HG03520 (cell line): ENCODE measurements around the gene REC8.

ENCODE experiments used
- ATAC-seq: cut with Tn5 transposase; IDR thresholded peaks from one replicate; pipeline ENCODE4 v1.9.1; 2021; ENCODE audit warnings: mild to moderate bottlenecking, moderate library complexity; ENCODE audit not compliant: unreplicated experiment

REC8 gene

DNA sequence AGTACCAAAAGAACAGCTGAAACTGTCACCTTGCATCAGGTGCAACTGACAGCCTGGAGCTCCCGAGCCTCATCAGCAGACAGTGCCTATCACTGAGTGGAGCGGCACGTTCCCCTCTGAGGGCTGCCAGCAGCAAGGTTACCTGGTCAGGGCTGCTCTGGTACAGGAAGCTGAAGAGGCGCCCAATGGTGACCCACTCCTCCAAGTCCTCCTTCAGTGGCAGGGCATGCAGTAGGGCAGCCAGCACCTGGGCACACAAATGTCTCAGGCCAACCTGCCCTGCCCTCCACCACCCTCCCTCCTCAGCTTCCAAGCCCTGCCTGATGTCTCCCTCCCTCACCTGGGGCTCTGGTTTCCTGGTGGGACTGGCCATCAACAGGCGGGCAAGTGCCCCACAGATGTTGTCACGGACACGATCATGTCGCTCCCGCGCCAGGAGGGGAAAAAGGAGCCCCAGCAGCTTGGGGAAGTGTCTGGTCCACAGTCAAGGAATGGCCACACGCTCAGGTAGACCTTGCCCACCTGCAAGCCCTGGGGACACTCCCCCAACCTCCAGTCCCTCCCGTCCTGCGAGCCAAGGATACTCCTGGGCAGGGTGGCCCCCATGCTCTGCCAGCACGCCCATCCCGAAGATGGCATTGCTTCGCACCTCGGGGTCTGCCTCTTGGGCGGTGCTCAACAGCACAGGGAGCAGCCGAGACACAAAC is 9.6 kb downstream of the REC8 start:
- no peak for ATAC-seq

DNA sequence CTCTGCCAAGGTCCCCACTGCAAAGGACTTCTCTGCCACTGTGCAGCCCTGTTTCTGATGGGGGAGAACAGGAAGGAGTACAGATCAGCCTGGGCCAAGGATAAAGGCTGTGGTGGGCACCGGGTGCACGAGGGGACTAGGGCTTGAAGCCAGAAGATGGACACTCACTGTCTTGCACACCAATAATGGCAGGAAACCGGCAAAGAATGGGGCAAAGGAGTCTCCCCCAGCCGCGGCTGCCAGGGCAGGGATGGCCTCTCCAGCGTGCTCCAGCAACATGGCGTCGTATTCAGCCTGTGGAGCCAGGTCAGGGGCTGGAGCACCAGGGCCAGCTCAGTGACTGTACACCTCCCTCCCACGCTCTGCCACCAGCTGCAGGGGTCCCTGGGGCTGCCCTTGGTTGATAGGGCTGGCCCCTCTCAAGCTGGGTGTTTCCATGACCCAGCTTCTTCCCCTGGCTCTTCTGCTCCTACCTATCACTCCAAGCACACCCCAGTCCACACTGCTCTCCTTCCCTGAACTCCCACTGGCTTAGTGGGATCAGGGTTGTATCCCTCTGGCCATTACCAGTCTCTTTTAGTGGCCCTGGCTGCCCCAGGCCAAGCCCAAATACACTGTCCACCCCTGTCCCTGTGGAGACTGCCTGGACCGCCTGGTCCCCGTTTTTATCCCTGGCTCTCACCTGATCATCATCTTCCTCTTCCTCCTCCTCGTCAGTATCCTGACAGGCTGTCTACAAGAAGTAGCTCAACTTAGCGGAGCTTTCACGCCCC is 10.4 kb downstream of the REC8 start:
- ATAC-seq = no peak

DNA sequence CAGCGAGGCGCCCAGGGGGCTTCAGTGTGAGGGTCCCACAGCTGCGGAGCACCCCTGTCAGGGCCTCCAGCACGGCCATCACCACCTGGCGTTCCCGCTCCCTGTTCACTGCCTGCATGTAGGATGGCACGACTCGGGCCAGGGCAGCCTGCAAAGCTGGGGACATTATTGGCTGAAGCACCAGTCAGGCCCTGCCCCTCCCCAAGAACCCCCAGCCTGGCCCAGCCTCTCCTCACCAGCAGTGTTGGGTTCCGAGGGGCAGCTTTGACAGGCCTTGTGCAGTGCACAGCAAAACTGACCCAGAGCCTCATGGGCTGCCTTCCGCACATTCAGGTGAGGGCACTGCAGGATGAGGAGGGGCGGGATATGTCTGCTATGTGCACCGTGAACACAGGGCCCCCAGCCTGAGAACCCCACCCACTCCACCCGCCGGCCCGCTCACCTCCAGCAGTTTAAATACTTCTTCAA is 11.2 kb downstream of the REC8 start:
- ATAC-seq = no peak

DNA sequence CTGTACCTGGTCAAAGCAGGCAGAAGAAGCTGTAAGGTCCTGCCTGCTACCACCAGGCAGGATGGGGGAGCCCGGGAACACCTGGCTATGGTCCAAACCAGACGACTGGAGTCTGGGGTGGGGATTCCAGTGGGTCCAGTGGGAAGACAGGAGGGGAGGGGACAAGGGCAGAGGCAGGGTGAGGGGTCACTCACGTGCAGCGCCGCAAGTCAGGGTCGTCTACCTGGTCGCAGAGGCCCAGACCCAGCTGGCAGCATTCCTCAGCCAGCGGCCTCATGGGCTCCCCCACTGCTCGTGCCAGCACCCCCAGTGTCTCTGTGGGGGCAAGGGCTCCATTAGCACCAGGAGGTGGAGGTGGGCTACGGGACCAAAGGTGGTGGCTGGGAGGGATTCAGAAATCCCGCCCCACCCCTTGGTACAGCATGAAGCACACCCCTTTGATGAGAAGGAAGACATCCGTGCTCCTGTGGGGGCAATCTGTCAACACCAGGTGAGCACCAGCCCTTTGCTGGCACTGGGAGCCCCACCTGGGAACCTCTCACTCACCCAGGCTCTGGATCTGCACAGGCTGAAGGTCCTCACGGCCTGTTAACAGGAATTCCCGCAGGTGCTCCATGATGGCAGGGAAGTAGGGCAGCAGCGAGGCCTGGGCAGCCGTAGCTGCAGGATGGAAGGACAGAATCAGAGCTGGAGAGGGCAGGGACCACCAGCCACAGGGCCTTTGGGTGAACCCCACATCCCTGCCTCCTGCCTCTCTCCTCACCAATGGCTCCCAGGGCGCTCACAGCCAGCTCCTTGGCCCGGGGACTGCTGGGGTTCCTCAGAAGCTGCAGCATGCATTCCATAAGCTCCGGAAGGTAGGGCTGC is 12.5 kb downstream of the REC8 start:
- no peak for ATAC-seq

DNA sequence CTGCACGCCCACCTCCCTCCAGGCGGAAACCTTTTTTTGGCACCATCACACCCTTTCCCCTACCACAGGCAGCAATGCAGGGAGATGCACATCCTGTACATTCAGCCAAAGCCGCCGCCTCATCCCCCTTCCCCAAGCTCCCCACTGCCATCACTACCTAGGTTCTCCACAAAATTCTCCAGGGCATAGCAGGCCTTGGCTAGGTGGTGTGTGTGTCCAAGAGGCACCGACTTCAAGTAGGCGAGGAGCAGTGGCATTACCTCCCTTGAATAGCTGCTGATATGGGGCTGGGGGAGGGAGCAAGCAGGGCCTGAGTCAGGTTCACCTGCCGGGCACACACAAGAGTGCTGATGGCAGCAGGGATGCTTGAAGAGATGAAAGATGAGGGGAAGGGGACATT is 13.1 kb downstream of the REC8 start:
- ATAC-seq = no peak

DNA sequence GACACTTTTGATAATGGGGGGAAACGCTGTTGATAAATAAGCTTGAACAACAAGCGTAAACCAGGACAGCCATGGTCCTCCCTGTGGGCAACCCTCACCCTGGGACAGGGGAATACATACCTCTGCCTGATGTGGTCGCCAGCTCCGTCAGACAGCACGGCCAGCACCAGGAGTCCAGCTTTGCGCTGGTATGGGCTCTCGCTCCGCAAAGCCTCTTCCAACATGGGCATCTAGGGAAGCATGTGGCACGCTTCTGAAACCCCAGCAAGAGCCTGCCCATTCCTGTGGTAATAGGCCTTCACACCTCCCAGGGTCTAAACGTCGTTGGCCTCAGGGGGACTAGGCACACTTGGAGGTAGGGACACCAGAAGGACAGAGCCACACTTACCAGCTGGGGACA is 13.9 kb downstream of the REC8 start:
- no peak for ATAC-seq

DNA sequence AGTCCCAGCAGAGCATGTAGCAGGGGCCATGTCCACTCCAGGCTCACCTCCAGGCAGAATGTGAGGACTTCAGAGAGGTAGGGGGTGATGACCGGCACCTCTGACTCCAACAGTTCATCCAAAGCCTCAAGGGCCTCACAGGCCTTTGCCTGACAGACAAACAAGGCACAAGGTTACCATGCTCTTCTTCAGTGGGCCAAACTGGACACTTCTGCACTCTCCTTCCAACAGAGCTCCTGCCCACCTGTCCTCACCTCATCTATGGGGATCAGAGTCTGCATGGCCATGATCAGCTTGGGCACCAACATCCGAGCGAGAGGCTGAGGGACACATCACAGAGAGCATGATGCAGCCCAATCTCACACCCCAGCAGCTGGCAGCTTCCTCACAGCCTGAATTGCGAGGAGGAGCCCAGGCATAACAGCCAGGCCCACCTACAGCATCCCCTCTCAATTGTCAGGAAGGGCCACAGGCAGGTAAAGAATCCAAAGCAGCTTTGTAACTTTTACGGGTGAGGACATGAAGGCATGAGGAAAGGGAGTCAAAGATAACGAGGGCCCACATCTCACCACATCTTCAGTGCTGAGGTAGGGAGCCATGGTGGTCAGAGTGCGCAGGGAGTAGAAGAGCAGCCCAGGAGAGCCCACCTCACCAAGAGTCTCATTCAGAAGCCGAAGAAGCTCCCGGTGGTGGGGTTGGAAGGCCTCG is 15.1 kb downstream of the REC8 start:
- ATAC-seq = no peak

DNA sequence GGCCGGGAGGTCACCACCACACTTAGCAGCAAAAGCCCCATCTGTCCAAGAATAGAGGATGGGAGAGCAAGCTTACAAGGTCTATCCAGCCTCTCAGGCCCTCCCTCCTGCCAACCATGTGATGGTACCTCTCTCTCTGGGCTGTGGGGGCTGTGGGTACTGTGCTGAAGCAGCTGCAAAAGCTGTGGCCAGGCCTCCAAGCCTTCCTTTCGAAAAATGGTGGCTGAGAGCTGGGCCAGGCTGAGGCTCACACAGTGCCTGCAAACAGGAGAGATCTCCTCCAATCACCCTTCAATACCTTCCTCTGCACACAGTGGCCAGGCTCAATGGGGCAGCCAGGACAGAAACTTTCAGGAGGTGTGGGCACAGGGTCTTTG is 15.6 kb downstream of the REC8 start:
- no peak for ATAC-seq

DNA sequence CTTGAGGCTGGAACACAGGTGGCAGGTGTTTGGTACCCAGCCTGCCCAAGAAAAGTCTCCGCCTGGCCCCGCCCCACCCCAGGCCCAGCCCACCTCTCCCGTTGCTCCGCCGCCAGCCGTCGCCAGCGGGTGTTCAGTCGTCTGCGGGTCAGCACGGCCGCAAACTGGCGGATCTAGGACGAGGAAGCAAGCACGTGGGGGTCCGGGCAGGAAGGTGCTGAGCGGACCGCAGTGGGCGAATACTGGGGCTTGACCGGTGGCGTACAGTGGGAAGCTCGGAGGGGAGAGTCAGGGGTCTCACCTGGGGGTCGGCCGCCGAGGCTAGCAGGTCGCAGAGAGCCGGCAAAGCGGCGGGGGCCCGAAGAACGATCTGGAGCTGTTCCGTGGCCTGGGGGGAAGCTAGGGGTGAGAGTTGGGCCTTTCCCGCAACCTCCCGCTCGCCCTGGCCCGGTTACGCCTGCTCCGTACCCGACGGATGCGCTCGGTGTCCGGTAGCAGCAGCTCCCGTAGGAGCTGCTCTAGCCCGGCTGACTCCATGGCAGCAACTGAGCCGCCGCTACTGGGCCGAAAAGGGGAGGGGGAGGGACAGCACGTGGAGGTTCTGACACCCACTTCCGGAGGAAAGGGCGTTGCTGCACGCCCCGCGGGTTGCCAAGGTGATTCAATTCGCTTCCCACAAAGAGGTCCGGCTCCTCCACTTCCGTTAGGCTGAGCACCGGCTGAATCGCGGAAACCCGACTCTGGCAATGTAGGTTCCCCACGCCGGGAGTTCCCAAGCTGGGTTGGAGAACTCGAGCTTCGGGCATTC is 16.6 kb downstream of the REC8 start, which contains the start of gene IPO4:
Gene IPO4, minus strand, starts transcription at position 566 of the 808 bp plus-strand sequence. Its CDS starts 29 bp downstream, at position 537.
- ATAC-seq = peak; percentile 85

DNA sequence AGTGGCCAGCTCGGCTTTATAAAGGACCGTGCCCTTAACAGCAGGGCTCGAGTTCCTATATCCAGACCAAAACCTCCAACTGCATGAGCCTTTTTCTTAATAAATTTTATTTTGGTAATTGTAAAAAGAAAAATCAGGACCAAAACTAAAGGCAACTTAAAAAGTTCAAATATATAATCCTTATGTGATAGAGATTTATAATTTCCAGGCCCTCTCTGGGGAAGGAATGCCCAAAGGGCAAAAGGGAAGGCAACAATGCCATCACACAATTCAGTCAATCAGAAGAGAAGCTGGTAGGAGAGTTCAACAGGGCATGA is 17.1 kb downstream of the REC8 start:
- no peak for ATAC-seq

DNA sequence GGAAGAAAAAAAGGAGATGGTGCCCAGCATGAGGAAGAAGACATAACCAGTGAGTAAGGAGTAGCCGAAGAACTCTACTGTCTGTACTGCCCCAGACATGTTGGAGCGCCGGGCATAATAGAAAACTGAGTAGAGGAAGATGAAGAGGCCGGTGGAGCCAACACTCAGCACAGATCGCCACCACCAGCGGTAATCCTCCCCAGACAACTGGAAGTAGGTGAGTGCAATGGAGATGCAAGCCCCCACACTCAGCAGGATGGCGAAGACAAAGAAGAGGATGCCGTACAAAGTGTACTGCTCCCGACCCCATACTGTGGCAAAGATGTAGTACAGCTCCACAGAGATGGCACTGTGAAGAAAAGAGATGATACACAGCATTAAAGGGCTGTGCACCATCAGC is 17.6 kb downstream of the REC8 start:
- ATAC-seq = no peak

DNA sequence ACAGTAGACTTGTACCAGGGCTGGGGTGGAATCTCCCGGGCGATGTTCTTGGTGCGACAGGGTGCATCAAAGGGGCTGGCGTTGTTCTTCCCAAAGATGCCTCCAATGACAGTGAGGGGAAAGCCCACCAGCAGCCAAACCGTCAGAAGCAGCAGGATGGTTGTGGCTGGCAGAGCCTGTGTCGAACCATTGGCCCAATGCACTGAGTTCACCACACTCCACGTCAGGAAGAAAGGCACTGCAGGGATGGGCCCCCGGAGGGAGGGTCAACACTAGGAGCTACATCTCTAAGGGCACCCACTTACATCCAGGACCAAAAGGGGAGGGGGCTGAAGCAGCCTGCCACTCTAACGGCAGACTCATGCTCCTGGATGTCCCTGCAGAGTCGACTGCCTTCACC is 18.5 kb downstream of the REC8 start:
- no peak for ATAC-seq

DNA sequence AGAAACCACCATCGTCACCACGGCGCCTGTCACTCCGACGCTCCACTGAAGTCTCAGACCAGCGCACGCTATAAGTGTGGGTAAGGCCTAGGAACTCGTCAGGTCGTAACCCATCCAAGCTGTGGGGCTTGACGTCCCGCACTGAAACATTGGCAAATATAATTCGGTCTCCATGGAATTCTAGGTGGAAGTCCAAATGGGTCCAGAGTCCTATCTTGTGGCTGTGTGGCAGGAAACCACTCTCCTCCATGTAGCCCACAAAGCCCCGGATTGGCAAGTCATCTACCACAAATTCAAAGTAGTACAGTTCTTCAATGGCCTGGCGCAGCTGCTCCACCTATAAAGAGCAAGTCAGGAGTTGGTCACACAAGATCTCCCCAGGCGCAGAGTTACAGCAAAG is 21.1 kb downstream of the REC8 start:
- no peak for ATAC-seq

DNA sequence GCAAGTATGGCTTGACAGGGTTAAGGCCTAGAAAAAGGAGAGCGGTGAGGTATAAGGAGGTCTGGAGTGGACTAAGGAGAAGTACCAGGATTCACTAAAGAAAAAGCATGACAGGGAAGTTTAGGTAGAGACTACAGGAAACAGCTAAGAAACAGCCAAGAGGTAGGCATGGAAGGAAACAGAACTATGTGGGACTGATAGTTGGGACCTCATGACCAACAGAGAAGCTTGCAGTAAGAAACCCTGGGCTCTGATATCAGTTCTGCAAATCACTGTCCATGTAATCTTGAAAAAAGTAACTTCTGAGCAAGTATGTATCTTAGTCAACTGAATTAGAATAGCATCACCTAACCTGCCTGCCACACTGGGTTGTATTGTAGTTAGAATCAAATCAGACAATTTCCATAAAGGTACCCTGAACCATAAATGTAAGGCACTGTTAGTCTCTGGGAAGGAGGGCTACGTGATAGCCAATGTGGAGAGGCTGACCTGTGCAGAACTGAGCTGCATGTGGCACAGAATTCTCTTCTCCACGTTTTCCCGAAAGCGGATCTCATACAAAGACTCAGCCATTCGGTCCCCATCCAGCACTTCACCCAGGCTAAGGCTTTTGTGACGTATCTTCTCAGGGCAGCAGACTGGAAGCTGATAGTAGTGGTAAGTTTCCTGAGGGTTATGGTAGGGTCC is 22.4 kb downstream of the REC8 start:
- ATAC-seq = no peak

DNA sequence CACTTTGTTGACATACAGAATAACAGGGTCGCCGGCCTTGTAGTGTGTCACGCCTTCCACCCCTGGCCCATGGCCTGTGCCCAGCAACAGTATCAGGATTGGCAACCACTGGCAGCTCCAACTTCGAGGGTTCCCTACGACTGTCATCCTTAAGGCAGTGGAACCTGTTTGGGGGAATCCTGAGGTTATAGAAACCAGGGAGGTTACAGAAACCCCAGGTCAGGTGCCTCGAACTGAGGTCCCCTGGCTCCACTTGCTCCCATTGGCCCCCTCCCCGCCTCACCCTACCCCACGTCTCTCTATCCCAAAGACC is 22.9 kb downstream of the REC8 start:
- ATAC-seq = no peak

DNA sequence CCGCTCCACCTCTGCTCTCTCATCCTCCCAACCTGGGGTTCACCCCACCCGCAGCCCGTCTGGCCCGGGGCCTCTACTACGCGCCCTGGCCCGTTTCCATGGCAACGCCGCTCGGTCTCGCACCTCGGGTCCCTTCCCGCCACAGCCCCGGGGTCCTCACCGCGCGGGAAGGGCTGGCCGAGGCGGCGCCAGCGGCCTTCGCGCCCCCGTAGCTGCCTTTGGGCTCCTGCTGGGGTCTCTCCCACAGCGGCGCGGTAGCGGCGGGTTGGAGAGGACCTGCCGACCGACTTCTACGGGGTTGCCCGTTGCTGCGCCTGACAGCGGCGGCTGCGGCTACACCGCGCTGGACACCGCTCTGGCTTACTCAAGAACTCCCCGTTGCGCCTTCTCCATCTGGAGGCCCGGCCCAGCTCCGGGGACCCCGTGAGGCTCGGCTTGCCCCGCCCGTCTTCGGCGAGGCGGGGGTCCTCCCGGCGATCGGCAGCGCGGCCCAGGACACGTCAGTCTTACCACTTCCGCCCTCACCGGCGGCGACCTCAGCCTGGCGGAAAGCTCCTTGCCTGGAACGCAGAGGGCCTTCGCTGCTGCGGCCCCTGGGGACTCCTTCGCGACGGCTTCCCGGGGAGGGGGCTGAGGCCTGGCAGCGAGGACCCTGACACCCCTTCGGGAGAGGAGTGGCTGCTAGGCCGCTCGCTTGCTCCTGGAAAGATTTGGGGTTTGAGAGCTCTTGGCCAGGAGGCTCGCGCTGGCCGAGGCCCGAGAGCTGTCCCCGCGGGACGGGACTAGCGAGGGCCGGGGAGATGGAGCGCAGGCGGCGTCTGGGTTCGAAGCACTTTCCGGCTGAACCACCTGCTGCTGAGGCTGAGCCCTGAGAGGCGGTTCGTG is 23.5 kb downstream of the REC8 start, which contains the start of gene TM9SF1:
Gene TM9SF1, minus strand, starts transcription at position 256 of the 885 bp plus-strand sequence. CDS start 422 bp downstream, outside the sequence.
- peak; percentile 70 for ATAC-seq

DNA sequence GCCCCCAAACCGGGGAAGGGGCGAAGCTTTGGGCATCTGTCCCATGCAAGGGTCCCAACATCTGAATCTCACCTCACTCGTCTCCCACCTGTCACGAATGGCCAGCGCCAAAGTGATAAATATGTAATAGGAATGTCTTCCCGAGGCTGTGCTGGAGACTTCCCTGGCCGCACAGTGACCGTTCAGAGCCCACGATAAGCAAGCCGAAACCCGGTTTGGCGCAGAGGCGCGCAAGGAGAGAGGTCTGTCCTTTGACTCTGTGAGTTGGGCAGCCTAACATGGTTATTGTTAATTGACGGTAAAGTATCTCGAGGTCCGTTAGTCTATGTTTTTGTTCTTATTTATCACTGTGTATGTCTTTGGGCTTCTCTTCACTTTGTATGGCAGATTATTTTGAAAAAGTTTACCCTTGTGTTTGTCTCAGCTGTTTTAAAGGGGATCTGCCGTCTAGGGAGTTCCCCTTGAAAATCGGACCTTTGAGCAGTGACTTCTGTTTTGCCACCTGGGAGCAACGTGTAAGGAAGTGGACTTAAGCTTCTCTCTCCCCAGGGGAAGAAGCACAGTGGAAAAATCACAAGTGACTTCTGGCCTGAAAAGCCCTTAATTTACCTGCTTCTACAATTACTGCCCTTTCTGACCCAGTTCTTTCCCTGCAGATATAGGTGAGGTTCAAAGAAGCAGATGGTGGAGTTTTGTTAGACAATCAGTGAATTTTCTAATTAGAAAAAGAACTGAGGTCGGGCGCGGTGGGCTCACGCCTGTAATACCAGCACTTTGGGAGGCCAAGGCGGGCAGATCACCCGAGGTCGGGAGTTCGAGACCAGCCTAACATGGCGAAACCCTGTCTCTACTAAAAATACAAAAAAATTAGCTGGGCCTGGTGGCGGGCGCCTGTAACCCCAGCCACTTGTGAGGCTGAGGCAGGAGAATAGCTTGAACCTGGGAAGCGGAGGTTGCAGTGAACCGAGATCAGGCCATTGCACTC is 24.5 kb downstream of the REC8 start:
- ATAC-seq = peak; percentile 15
